Brain microvascular endothelial cell (primary cell): ENCODE results near the gene LTB4R.

ENCODE experiments used
- DNase-seq: peaks from one replicate; pipeline ENCODE4 v3.0.0-alpha.2; 2020
- H3K27ac ChIP-seq: fragments of 250-450 bp; sonication (Bioruptor Pico); 2 replicates; pipeline ENCODE4 v1.5.1; 2020; ENCODE audit warnings: mild to moderate bottlenecking, moderate library complexity
- H3K27me3 ChIP-seq: fragments of 250-450 bp; sonication (Bioruptor Pico); replicated peaks from 2 replicates; pipeline ENCODE4 v1.5.1; 2020; ENCODE audit warnings: mild to moderate bottlenecking
- H3K36me3 ChIP-seq: fragments of 250-450 bp; sonication (Bioruptor Pico); replicated peaks from 2 replicates; pipeline ENCODE4 v1.5.1; 2020; ENCODE audit warnings: mild to moderate bottlenecking
- H3K4me3 ChIP-seq: 2 replicates; pipeline ENCODE4 v1.5.1; 2011; ENCODE audit warnings: low read depth, mild to moderate bottlenecking, control low read depth, low read length, moderate library complexity
- in situ Hi-C: cut with HindIII; loops from 2 replicates; pipeline ENCODE4 v1.10.0; 2017; ENCODE audit warnings: low sequenced_read_pairs, low pct_ligation_motif_present
- TF ChIP-seq, protein P1 (sequence below): IDR thresholded peaks from 2 replicates; pipeline ENCODE4 v1.5.1; 2011; ENCODE audit warnings: low read depth, mild to moderate bottlenecking, moderate library complexity, low read length, control low read depth, inconsistent platforms; ENCODE audit errors: missing control alignments

Gene LTB4R

DNA sequence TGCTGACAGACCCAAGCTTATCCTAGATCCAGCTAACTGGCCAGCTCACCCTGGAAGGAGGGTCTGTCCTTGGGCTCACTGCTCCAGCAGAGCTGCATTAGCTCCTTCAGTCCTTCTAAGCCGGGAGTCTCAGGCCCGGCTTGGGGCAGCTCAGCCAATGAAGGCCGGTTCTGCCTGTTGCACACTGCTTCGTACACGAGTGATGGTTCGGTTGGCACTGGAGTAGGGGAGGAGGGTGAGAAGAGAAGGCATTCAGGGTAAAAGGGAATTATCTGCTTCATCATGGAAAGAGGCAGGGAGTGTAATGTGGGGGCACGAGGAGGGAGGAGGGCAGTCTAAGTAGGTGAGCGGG lies 26.5 kb downstream of the LTB4R start:
- TF ChIP-seq, protein P1, sequence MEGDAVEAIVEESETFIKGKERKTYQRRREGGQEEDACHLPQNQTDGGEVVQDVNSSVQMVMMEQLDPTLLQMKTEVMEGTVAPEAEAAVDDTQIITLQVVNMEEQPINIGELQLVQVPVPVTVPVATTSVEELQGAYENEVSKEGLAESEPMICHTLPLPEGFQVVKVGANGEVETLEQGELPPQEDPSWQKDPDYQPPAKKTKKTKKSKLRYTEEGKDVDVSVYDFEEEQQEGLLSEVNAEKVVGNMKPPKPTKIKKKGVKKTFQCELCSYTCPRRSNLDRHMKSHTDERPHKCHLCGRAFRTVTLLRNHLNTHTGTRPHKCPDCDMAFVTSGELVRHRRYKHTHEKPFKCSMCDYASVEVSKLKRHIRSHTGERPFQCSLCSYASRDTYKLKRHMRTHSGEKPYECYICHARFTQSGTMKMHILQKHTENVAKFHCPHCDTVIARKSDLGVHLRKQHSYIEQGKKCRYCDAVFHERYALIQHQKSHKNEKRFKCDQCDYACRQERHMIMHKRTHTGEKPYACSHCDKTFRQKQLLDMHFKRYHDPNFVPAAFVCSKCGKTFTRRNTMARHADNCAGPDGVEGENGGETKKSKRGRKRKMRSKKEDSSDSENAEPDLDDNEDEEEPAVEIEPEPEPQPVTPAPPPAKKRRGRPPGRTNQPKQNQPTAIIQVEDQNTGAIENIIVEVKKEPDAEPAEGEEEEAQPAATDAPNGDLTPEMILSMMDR = no peak
- Histone ChIP-seq H3K36me3 (no peaks in the 10 kb centered on the region), H3K4me3 (no peak overlapping the region), H3K27me3 (peaks cover 11% of the 10 kb centered on the region), H3K27ac (no peak overlapping the region)
- DNase-seq = no peak
- in situ Hi-C loops = loop anchor here (10.0 kb wide), 1 partner anchor 97 kb away; no protein-coding TSS in a partner anchor

DNA sequence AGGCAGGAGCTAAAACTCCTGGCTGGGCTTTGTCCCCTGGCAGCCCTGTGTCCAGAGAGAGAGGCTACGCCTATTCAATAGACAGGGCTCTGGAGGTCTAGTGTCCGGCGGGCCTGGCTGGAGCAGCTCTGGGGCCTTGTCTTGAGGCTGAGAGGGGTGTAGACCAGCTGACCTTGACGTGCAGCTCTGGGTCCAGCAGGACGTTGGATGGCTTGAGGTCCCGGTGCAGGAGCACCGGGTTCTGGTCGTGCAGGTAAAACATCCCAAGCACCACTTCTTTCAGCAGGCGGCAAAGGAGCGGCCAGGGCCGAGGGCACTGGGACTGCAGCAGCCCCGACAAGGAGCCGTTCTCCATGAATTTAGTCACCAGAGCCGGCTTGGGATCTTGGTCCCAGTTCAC lies 27.5 kb downstream of the LTB4R start:
- peaks cover 11% of the 10 kb centered on the region for H3K27me3 ChIP-seq
- H3K36me3 ChIP-seq = no peaks in the 10 kb centered on the region
- DNase-seq = no peak
- H3K4me3 ChIP-seq = no peak overlapping the region
- TF ChIP-seq, protein P1 = no peak
- in situ Hi-C loops = loop anchor here (10.0 kb wide), 1 partner anchor 96 kb away; no protein-coding TSS in a partner anchor
- no peak overlapping the region for H3K27ac ChIP-seq

DNA sequence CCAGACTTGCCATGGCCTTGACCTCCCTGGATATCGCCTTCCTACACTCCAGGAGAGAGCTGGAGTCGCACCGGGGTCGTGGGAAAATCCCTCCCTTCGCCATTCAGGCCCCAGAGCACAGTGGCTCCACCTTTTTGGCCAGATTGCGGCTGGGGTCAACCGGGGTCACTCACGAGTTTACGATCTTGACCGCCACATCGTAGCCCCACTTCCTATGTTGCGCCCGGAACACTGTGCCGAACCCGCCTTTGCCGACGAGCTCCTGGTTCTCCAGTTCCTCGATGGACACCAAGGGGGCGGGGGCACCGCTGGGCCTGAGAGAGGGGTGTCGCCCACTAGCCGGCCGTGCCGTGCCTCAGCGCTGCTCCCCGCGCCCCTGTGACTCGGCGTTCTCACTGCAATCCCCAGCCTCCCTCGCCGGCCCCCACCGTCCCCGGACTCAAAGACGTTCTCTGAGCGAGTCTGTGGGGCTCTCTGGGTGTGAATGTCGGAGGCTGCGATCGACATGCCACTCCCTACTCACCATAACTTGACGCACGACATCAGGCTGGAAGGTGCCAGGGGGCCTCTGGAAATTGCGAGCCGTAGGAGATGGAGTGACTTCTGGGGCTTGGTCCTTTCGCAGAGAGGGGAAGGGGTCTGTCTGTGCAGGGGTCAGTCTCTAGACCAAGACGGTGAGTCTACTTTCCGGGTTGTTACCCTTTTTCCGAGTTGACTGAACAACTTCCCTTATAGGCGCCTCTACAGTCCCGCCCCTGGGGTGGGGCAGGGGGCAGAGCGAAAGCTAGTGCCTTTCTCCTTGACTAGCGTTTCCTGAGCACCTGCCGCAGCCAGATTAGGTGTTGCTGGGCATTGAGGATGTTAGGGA lies 28.2 kb downstream of the LTB4R start, which contains the start of gene RIPK3:
Gene RIPK3, minus strand, starts transcription at position 708 of the 868 bp plus-strand sequence. Its CDS starts 165 bp downstream, at position 543.
- in situ Hi-C loops = loop anchor here (10.0 kb wide), 1 partner anchor 95 kb away; no protein-coding TSS in a partner anchor
- DNase-seq = no peak
- H3K27ac ChIP-seq = no peak within 1 kb of the TSS

DNA sequence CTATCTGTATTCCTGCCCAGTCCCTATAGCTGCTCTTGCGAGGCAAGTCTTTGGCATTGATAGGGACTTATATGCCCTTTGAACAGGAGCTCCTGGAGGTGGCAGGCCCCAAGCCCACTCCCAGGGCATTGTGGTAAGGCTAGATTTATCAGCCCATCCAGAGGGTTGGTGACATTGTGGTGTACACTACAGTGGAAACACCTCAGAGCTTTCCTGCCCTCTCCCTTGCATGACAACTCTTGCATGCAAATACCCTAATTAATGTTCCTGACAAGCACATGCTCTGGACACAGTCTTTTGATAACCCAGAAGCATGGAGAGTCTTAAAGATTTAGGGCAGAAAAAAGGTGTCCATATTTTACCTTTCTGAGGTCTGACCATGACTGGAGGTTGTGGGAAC lies 29.3 kb downstream of the LTB4R start:
- Histone ChIP-seq H3K27me3 (peaks cover 11% of the 10 kb centered on the region), H3K4me3 (no peak overlapping the region), H3K27ac (no peak overlapping the region), H3K36me3 (no peaks in the 10 kb centered on the region)
- in situ Hi-C loops = no loop called here
- DNase-seq = no peak
- TF ChIP-seq, protein P1 = no peak

More for the DNA sequence above, 28.2 kb downstream of the LTB4R start, which contains the start of gene RIPK3:
- peaks cover 11% of the 10 kb centered on the region for H3K27me3 ChIP-seq
- peak within 1 kb of the TSS; percentile 22 for H3K4me3 ChIP-seq
- H3K36me3 ChIP-seq = no peaks in the 10 kb centered on the region
- TF ChIP-seq, protein P1 = no peak

DNA sequence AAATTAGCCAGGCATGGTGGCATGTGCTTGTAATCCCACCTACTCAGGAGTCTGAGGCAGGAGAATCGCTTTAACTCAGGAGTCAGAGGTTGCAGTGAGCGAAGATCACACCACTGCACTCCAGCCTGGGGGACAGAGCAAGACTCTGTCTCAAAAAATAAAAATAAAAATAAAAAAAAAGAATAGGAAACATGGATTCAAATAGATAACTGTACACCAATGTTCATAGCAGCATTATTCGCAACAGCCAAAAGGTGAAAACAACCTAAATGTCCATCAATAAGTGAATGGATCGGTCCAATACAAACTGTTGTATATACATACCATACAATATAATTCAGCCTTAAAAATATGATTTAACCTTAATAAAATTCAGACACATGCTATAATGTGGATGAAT lies 31.6 kb downstream of the LTB4R start:
- TF ChIP-seq, protein P1 = no peak
- H3K36me3 ChIP-seq = no peaks in the 10 kb centered on the region
- in situ Hi-C loops = no loop called here
- no peak overlapping the region for H3K27ac ChIP-seq
- H3K4me3 ChIP-seq = no peak overlapping the region
- DNase-seq = no peak
- H3K27me3 ChIP-seq = peaks cover 11% of the 10 kb centered on the region
